Measurements from ENCODE around the gene TMEM109.
"Not testable (repeated sequence)": the region's sequence is repeated elsewhere in the genome, so short reads cannot be mapped to it uniquely, and the experiment has no call there.

Gene TMEM109

DNA sequence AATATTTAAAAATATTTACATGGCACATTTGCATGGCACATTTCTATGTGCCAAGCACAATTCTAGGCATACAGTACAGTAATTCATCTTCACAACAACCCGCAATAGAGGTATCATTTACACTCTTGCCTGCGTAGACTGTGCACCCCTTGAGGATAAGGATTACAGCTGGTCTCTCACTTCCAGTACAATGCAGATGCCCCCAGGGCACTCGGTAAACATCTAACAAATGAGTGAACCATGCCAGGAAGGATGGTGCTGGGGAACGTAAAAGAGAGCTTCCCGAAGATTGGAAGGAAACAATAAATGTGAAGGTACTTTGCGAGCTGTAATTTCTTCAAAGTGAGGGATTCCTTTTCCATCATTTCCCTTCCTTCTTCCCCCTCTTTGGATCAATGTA, 8.9 kb upstream of the TMEM109 start:
- peaks cover 44% of the 10 kb centered on the region for H3K79me2 ChIP-seq (ENCODE audit: low read length)
- H4K20me1 ChIP-seq (ENCODE audit: insufficient read depth, low read length) = peaks cover 34% of the 10 kb centered on the region
- H3K4me1 ChIP-seq (ENCODE audit: low read length) = peaks cover 40% of the 10 kb centered on the region
- TF ChIP-seq EZH2phosphoT487 (IDR thresholded peaks at IDR 0.05; ENCODE audit: low read depth) = no peak
- TF ChIP-seq, protein P1, sequence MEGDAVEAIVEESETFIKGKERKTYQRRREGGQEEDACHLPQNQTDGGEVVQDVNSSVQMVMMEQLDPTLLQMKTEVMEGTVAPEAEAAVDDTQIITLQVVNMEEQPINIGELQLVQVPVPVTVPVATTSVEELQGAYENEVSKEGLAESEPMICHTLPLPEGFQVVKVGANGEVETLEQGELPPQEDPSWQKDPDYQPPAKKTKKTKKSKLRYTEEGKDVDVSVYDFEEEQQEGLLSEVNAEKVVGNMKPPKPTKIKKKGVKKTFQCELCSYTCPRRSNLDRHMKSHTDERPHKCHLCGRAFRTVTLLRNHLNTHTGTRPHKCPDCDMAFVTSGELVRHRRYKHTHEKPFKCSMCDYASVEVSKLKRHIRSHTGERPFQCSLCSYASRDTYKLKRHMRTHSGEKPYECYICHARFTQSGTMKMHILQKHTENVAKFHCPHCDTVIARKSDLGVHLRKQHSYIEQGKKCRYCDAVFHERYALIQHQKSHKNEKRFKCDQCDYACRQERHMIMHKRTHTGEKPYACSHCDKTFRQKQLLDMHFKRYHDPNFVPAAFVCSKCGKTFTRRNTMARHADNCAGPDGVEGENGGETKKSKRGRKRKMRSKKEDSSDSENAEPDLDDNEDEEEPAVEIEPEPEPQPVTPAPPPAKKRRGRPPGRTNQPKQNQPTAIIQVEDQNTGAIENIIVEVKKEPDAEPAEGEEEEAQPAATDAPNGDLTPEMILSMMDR (IDR thresholded peaks at IDR 0.05; ENCODE audit: low read depth, low read length) = no peak
- peak overlapping the region; percentile 89 for H3K4me3 ChIP-seq (ENCODE audit: low read length)
- H3K4me2 ChIP-seq (ENCODE audit: low read length) = peak overlapping the region; percentile 82
- peak overlapping the region; percentile 87 for H3K9ac ChIP-seq (ENCODE audit: low read length)
- H2AFZ ChIP-seq (ENCODE audit: low read depth, low read length) = no peak overlapping the region
- H3K36me3 ChIP-seq (replicated peaks; ENCODE audit: low read depth, low read length) = peaks cover 60% of the 10 kb centered on the region
- peaks cover 10% of the 10 kb centered on the region for H3K9me3 ChIP-seq (ENCODE audit: insufficient read depth, low read length)
- peak overlapping the region; percentile 89; the same call in 1 of the 2 replicates for H3K27ac ChIP-seq (ENCODE audit: low read length)
- H3K27me3 ChIP-seq (ENCODE audit: low read depth, low read length) = peaks cover 4% of the 10 kb centered on the region; the same call in 1 of the 2 replicates

DNA sequence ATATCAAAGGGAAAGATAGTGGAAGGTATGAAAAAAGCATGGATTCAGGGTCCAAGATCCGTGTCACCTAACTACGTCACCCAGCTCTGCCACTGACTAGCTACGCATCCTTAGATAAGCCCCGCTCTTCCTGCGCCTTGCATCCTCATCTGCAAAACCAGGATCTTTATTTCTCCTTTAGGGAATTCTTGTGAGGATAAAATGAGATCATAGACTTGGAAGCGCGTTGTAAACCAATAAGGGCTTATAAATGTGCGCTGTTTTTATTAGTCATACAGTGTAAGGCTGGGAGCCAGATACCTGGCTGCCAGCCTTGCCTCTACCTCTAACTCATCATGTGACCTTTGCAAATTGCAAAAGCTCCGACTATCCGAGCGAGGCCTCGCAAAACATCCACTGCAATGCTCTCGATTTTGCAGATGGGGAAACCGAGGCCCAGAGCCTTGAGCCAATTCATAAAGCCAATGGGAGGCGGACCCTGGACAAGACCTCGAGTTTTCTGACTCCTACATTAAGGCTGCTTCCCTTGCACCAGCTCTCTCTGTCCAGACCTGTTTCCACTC, 8.3 kb upstream of the TMEM109 start:
- peak overlapping the region; percentile 82 for H3K4me2 ChIP-seq (ENCODE audit: low read length)
- H4K20me1 ChIP-seq (ENCODE audit: insufficient read depth, low read length) = peaks cover 34% of the 10 kb centered on the region
- peaks cover 4% of the 10 kb centered on the region; the same call in 1 of the 2 replicates for H3K27me3 ChIP-seq (ENCODE audit: low read depth, low read length)
- peaks cover 54% of the 10 kb centered on the region for H3K36me3 ChIP-seq (replicated peaks; ENCODE audit: low read depth, low read length)
- TF ChIP-seq, protein P1 (IDR thresholded peaks at IDR 0.05; ENCODE audit: low read depth, low read length) = no peak
- no peak for TF ChIP-seq EZH2phosphoT487 (IDR thresholded peaks at IDR 0.05; ENCODE audit: low read depth)
- no peak overlapping the region for H2AFZ ChIP-seq (ENCODE audit: low read depth, low read length)
- peak overlapping the region; percentile 87 for H3K9ac ChIP-seq (ENCODE audit: low read length)
- peak overlapping the region; percentile 89 for H3K27ac ChIP-seq (ENCODE audit: low read length)
- H3K9me3 ChIP-seq (ENCODE audit: insufficient read depth, low read length) = peaks cover 10% of the 10 kb centered on the region
- peaks cover 46% of the 10 kb centered on the region for H3K4me1 ChIP-seq (ENCODE audit: low read length)
- peak overlapping the region; percentile 89 for H3K4me3 ChIP-seq (ENCODE audit: low read length)
- peaks cover 44% of the 10 kb centered on the region for H3K79me2 ChIP-seq (ENCODE audit: low read length)

DNA sequence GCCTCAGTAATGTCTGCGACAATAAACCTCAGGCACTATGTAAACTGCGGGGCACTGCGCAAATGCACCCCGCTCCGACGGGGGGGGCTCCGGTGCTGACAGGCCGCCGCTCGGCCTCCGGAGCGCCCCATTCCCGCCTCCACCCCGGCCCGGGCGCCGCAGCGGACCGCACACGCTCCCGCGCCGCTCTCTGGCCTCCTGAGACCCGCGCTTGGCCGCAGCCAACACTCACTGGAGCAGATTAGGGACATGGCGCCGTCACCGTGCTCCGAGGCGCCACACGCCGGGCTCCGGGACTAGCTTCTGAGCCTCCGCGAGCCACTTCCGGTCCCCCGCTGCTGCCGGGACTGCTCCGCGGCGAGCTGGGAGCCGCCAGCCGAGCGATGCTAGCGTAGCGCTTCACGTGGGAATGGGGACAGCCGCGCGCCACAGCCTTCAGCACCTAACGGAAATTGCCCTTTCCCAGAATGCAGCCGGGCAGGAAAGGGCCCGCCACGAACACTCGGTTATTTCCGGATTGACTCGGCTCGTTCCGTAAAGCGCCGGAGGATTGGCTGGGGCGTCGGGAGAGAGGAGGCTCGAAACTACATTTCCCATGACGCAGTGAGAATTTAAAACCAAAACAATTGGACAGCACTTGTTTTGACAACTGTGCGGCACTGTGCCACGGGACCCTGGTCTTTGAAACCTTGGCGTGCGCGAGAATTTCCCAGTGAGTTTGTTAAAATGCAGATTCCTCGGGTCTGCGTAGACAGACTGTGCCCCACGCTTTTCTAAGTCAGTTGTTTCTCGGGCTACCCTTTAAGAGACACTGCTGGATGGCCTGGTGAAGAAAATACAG, 7.6 kb upstream of the TMEM109 start, which contains the start of gene PRPF19:
Gene PRPF19 (minus strand): TSS at position 454 of the 841 bp plus-strand sequence. CDS start 203 bp downstream, at position 251.
- Histone ChIP-seq H2AFZ (ENCODE audit: low read depth, low read length) (peak within 1 kb of the TSS; percentile 66), H3K27me3 (ENCODE audit: low read depth, low read length) (peaks cover 4% of the 10 kb centered on the region; the same call in 1 of the 2 replicates), H3K79me2 (ENCODE audit: low read length) (peaks cover 44% of the 10 kb centered on the region), H3K9me3 (ENCODE audit: insufficient read depth, low read length) (peaks cover 10% of the 10 kb centered on the region), H3K9ac (ENCODE audit: low read length) (peak within 1 kb of the TSS; percentile 87), H3K4me1 (ENCODE audit: low read length) (peaks cover 53% of the 10 kb centered on the region), H3K27ac (ENCODE audit: low read length) (peak within 1 kb of the TSS; percentile 89), H4K20me1 (ENCODE audit: insufficient read depth, low read length) (peaks cover 34% of the 10 kb centered on the region), H3K36me3 (replicated peaks; ENCODE audit: low read depth, low read length) (peaks cover 48% of the 10 kb centered on the region), H3K4me2 (ENCODE audit: low read length) (peak within 1 kb of the TSS; percentile 82), H3K4me3 (ENCODE audit: low read length) (peak within 1 kb of the TSS; percentile 89)
- TF ChIP-seq, protein P1 (IDR thresholded peaks at IDR 0.05; ENCODE audit: low read depth, low read length) = no peak

- peaks cover 24% of the 10 kb centered on the region for H3K36me3 ChIP-seq (replicated peaks; ENCODE audit: low read depth, low read length)
- no peak overlapping the region for H3K4me2 ChIP-seq (ENCODE audit: low read length)
Measured at GRCh38 chr11:60908803-60909202, 5.2 kb upstream of the TMEM109 start.

GRCh38 chr11:60909680-60910280, 4.2 kb upstream of the TMEM109 start:
- H3K79me2 ChIP-seq (ENCODE audit: low read length) = peaks cover 27% of the 10 kb centered on the region
- H3K27ac ChIP-seq (ENCODE audit: low read length) = peak overlapping the region; percentile 77
- H2AFZ ChIP-seq (ENCODE audit: low read depth, low read length); H3K27me3 ChIP-seq (ENCODE audit: low read depth, low read length); H3K9me3 ChIP-seq (ENCODE audit: insufficient read depth, low read length): not testable (repeated sequence)
- peak overlapping the region; percentile 18; the same call in 1 of the 2 replicates for H3K9ac ChIP-seq (ENCODE audit: low read length)
- H3K4me2 ChIP-seq (ENCODE audit: low read length) = peak overlapping the region; percentile 57
- peaks cover 67% of the 10 kb centered on the region for H3K4me1 ChIP-seq (ENCODE audit: low read length)
- H3K36me3 ChIP-seq (replicated peaks; ENCODE audit: low read depth, low read length) = peaks cover 16% of the 10 kb centered on the region
- H4K20me1 ChIP-seq (ENCODE audit: insufficient read depth, low read length) = peaks cover 12% of the 10 kb centered on the region
- H3K4me3 ChIP-seq (ENCODE audit: low read length) = peak overlapping the region; percentile 26

More at GRCh38 chr11:60908803-60909202, 5.2 kb upstream of the TMEM109 start:
- peaks cover 71% of the 10 kb centered on the region for H3K4me1 ChIP-seq (ENCODE audit: low read length)
- peaks cover 22% of the 10 kb centered on the region for H4K20me1 ChIP-seq (ENCODE audit: insufficient read depth, low read length)
- no peak overlapping the region for H3K4me3 ChIP-seq (ENCODE audit: low read length)
- H3K27me3 ChIP-seq (ENCODE audit: low read depth, low read length) = peaks cover 4% of the 10 kb centered on the region; the same call in 1 of the 2 replicates
- H3K79me2 ChIP-seq (ENCODE audit: low read length) = peaks cover 27% of the 10 kb centered on the region
- no peak overlapping the region for H3K27ac ChIP-seq (ENCODE audit: low read length)
- H2AFZ ChIP-seq (ENCODE audit: low read depth, low read length) = no peak overlapping the region
- H3K9ac ChIP-seq (ENCODE audit: low read length) = no peak overlapping the region
- no peak for TF ChIP-seq EZH2phosphoT487 (IDR thresholded peaks at IDR 0.05; ENCODE audit: low read depth)
- TF ChIP-seq, protein P1 (IDR thresholded peaks at IDR 0.05; ENCODE audit: low read depth, low read length) = no peak
- H3K9me3 ChIP-seq (ENCODE audit: insufficient read depth, low read length) = peaks cover 10% of the 10 kb centered on the region

Data from OCI-LY3 (cell line).